ENCODE measurements around the gene BPIFB6.

BPIFB6 gene

DNA sequence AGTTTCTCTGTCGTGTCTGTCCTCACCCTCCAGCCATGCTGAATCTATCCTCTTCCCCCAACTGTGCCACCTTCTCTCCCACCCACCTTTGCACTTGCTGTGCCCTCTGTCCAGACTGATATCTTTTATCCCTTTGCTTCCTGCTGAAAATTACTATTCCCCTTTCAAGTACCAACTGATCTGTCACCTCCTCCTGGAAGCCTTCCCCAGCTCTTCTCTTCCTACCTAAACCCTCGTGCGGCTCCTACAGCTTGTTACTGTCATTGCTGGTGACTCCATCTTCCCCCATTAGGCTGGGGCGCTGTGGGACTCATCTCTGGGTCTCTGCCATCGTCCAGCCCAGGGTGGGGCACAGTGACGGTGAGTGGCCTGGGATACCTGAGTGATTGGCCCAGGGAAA is 1.1 kb downstream of the BPIFB6 start:
- CTCF ChIA-PET, result no interaction called here
- TF ChIP-seq ZNF610 (tag by site-specific recombination; IDR thresholded peaks at IDR 0.05; ENCODE audit: borderline replicate concordance) (no peak), ZNF169 (tag by site-specific recombination; IDR thresholded peaks at IDR 0.05) (no peak), ZNF404 (tag by site-specific recombination; IDR thresholded peaks at IDR 0.05) (no peak), ZFP41 (tag by site-specific recombination; IDR thresholded peaks at IDR 0.05; ENCODE audit: borderline replicate concordance) (no peak), ZFP3 (tag by site-specific recombination; IDR thresholded peaks at IDR 0.05; ENCODE audit: low read depth) (no peak), ZNF292 (tag by site-specific recombination; IDR thresholded peaks at IDR 0.05; ENCODE audit: borderline replicate concordance, low read depth) (no peak), ZNF624 (tag by site-specific recombination; IDR thresholded peaks at IDR 0.05) (no peak), ZNF530 (tag by site-specific recombination; IDR thresholded peaks at IDR 0.05; ENCODE audit: low read depth) (no peak), BCL11B (tag by site-specific recombination; IDR thresholded peaks at IDR 0.05; ENCODE audit: low read depth) (no peak), ZNF214 (tag by site-specific recombination; IDR thresholded peaks at IDR 0.05; ENCODE audit: borderline replicate concordance) (no peak)
- TF ChIP-seq, protein P1, sequence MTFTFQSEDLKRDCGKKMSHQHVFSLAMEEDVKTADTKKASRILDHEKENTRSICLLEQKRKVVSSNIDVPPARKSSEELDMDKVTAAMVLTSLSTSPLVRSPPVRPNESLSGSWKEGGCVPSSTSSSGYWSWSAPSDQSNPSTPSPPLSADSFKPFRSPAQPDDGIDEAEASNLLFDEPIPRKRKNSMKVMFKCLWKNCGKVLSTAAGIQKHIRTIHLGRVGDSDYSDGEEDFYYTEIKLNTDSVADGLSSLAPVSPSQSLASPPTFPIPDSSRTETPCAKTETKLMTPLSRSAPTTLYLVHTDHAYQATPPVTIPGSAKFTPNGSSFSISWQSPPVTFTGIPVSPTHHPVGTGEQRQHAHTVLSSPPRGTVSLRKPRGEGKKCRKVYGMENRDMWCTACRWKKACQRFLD (tag by site-specific recombination; IDR thresholded peaks at IDR 0.05), result no peak
- Histone ChIP-seq H3K36me3 (ENCODE audit: control insufficient read depth in 2 of 2, insufficient read depth in 1 of 2, low read length in 2 of 2) (no peaks in the 10 kb centered on the region), H3K9me3 (ENCODE audit: control insufficient read depth, insufficient read depth, low read depth, low read length) (no peaks in the 10 kb centered on the region), H3K4me3 (ENCODE audit: low read depth, low read length) (no peak overlapping the region), H3K4me1 (ENCODE audit: control insufficient read depth, insufficient read depth, low read length) (no peaks in the 10 kb centered on the region), H3K27ac (ENCODE audit: extremely low read depth, low read depth, low read length) (no peak overlapping the region)
- POLR2A ChIA-PET, result no interaction called here

DNA sequence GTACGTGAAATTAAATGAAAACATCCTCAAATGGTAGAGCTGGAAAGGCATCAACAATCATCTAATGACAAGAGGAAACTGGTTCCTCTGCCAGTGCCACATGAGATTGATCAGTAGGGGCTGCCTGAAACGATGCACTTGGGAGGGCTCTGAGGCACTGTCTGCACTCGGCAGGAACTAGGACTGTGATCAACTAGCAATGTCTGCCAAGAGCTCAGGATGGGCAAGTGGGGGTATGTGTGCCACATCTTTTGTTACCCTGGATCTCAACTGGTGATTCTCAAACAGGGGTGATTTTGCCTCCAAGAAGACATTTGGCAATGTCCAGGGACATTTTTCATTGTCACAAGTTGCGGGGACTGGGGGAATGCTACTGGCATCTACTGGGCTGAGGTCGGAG is 1.9 kb downstream of the BPIFB6 start:
- no peaks in the 10 kb centered on the region for H3K9me3 ChIP-seq (ENCODE audit: control insufficient read depth, insufficient read depth, low read depth, low read length)
- ChIA-PET CTCF (no interaction called here), POLR2A (no interaction called here)
- no peak for TF ChIP-seq ZNF426 (tag by site-specific recombination; IDR thresholded peaks at IDR 0.05)
- TF ChIP-seq ZBTB17 (tag by site-specific recombination; IDR thresholded peaks at IDR 0.05), result peak; percentile 80; the same call in 1 of the 2 replicates
- H3K36me3 ChIP-seq (ENCODE audit: control insufficient read depth in 2 of 2, insufficient read depth in 1 of 2, low read length in 2 of 2), result no peaks in the 10 kb centered on the region
- H3K4me3 ChIP-seq (ENCODE audit: low read depth, low read length), result no peak overlapping the region
- H3K4me1 ChIP-seq (ENCODE audit: control insufficient read depth, insufficient read depth, low read length), result no peaks in the 10 kb centered on the region
- no peak overlapping the region for H3K27ac ChIP-seq (ENCODE audit: extremely low read depth, low read depth, low read length)

DNA sequence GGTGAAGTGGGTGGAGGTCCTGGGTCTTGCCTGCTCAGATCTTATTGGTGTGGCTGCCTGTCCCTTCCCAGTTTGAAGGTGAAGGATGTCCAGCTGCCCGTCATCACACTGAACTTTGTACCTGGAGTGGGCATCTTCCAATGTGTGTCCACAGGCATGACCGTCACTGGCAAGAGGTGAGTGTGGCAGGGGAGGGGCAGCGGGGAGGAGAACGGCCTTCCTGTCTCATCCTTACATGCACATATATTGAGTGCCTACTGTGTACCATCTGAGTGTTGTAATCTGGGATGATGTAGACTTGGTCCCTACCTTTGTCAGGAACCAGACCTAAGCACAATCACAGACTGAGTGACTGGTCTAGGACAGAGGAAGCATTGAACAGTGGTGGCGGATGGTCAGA is 2.7 kb downstream of the BPIFB6 start:
- no peaks in the 10 kb centered on the region for H3K4me1 ChIP-seq (ENCODE audit: control insufficient read depth, insufficient read depth, low read length)
- no peak overlapping the region for H3K27ac ChIP-seq (ENCODE audit: extremely low read depth, low read depth, low read length)
- H3K36me3 ChIP-seq (ENCODE audit: control insufficient read depth in 2 of 2, insufficient read depth in 1 of 2, low read length in 2 of 2), result no peaks in the 10 kb centered on the region
- POLR2A ChIA-PET, result no interaction called here
- no peak overlapping the region for H3K4me3 ChIP-seq (ENCODE audit: low read depth, low read length)
- no peak for TF ChIP-seq ZNF707 (tag by site-specific recombination; IDR thresholded peaks at IDR 0.05)
- TF ChIP-seq ZNF654 (tag by site-specific recombination; IDR thresholded peaks at IDR 0.05; ENCODE audit: low read depth), result no peak
- TF ChIP-seq IKZF3 (tag by site-specific recombination; IDR thresholded peaks at IDR 0.05), result no peak
- TF ChIP-seq, protein P2, sequence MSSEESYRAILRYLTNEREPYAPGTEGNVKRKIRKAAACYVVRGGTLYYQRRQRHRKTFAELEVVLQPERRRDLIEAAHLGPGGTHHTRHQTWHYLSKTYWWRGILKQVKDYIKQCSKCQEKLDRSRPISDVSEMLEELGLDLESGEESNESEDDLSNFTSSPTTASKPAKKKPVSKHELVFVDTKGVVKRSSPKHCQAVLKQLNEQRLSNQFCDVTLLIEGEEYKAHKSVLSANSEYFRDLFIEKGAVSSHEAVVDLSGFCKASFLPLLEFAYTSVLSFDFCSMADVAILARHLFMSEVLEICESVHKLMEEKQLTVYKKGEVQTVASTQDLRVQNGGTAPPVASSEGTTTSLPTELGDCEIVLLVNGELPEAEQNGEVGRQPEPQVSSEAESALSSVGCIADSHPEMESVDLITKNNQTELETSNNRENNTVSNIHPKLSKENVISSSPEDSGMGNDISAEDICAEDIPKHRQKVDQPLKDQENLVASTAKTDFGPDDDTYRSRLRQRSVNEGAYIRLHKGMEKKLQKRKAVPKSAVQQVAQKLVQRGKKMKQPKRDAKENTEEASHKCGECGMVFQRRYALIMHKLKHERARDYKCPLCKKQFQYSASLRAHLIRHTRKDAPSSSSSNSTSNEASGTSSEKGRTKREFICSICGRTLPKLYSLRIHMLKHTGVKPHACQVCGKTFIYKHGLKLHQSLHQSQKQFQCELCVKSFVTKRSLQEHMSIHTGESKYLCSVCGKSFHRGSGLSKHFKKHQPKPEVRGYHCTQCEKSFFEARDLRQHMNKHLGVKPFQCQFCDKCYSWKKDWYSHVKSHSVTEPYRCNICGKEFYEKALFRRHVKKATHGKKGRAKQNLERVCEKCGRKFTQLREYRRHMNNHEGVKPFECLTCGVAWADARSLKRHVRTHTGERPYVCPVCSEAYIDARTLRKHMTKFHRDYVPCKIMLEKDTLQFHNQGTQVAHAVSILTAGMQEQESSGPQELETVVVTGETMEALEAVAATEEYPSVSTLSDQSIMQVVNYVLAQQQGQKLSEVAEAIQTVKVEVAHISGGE (tag by site-specific recombination; conservative IDR thresholded peaks at IDR 0.05; ENCODE audit: low read depth), result no peak
- TF ChIP-seq, protein P3, sequence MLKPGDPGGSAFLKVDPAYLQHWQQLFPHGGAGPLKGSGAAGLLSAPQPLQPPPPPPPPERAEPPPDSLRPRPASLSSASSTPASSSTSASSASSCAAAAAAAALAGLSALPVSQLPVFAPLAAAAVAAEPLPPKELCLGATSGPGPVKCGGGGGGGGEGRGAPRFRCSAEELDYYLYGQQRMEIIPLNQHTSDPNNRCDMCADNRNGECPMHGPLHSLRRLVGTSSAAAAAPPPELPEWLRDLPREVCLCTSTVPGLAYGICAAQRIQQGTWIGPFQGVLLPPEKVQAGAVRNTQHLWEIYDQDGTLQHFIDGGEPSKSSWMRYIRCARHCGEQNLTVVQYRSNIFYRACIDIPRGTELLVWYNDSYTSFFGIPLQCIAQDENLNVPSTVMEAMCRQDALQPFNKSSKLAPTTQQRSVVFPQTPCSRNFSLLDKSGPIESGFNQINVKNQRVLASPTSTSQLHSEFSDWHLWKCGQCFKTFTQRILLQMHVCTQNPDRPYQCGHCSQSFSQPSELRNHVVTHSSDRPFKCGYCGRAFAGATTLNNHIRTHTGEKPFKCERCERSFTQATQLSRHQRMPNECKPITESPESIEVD (tag by site-specific recombination; IDR thresholded peaks at IDR 0.05), result no peak
- no peak for TF ChIP-seq ZNF169 (tag by site-specific recombination; IDR thresholded peaks at IDR 0.05)
- H3K9me3 ChIP-seq (ENCODE audit: control insufficient read depth, insufficient read depth, low read depth, low read length), result no peaks in the 10 kb centered on the region
- CTCF ChIA-PET, result no interaction called here
